Endothelial cell of umbilical vein (primary cell): ENCODE data around the gene LRRN3. TPM values are rescaled to one million over a fixed set of nuclear protein-coding genes. Genes with fewer than 3 reads are reported as not detected.

Source experiments
- BruUV-seq: library from RNA; stranded (reverse); fragments of 400-500 nt; replicated peaks from 2 replicates; lab custom pipeline; 2021; lab: Mats Ljungman, UMichigan
- CTCF ChIA-PET: fragments of 300-600, 350-600 bp; sonication (Branson Sonifier 250); formaldehyde crosslinking; loops from one replicate; lab custom pipeline; 2021; ENCODE audit warnings: antibody characterized with exemption, inconsistent platforms; lab: Charles Lee
- POLR2A ChIA-PET: fragments of 300-600, 350-600 bp; sonication (Branson Sonifier 250); formaldehyde crosslinking; loops from one replicate; lab custom pipeline; 2021; ENCODE audit warnings: antibody characterized with exemption, inconsistent platforms; lab: Charles Lee
- DNase-seq: peaks from one replicate; pipeline ENCODE4 v3.0.0-alpha.2; 2011; ENCODE audit warnings: low read depth, low spot score
- FAIRE-seq: peaks from 2 replicates; lab custom pipeline; 2011; peaks lifted over from hg19 to GRCh38; lab: Jason Lieb, UNC
- H2AFZ ChIP-seq: 2 replicates; pipeline ENCODE4 v1.6.0; 2012; ENCODE audit warnings: low read depth, low read length, control low read depth, inconsistent platforms
- H3K27ac ChIP-seq: 2 replicates; pipeline ENCODE4 v1.5.1; 2011; ENCODE audit warnings: low read depth, mild to moderate bottlenecking, control low read depth, low read length, moderate library complexity; ENCODE audit not compliant: insufficient read depth
- H3K27me3 ChIP-seq, 2 experiments: 2 replicates each; pipeline versions ENCODE4 v1.6.0 to v1.6.1; 2011; ENCODE audit warnings: low read length in 2 of 2, mixed read lengths in 1 of 2; ENCODE audit not compliant: control insufficient read depth in 2 of 2, insufficient read depth in 2 of 2
- H3K36me3 ChIP-seq, 2 experiments: 2 replicates in 1 of 2; 3 replicates in 1 of 2; pipeline ENCODE4 v1.5.1; 2011; ENCODE audit warnings: low read length in 2 of 2, mild to moderate bottlenecking in 1 of 2, moderate library complexity in 1 of 2; ENCODE audit not compliant: control insufficient read depth in 2 of 2, insufficient read depth in 2 of 2; ENCODE audit errors: extremely low read depth in 1 of 2
- H3K4me1 ChIP-seq: 3 replicates; pipeline ENCODE4 v1.5.1; 2011; ENCODE audit warnings: mild to moderate bottlenecking, low read length; ENCODE audit not compliant: control insufficient read depth, insufficient read depth; ENCODE audit errors: extremely low read depth
- H3K4me2 ChIP-seq: 2 replicates; pipeline ENCODE4 v1.6.1; 2011; ENCODE audit warnings: low read length, control low read depth, mixed read lengths; ENCODE audit not compliant: insufficient read depth
- H3K4me3 ChIP-seq, 3 experiments: fragments of 200-600 bp in 1 of 3; sonication (generic), shearing (Covaris generic) in 1 of 3; replicated peaks in 1 of 3; 2 replicates each; pipeline ENCODE4 v1.5.1; 2011 to 2016; ENCODE audit warnings: control low read depth in 3 of 3, low read length in 3 of 3, mild to moderate bottlenecking in 2 of 3, inconsistent platforms in 1 of 3, low read depth in 1 of 3, moderate library complexity in 1 of 3; ENCODE audit not compliant: insufficient read depth in 1 of 3
- H3K79me2 ChIP-seq: 2 replicates; pipeline ENCODE4 v1.6.0; 2012; ENCODE audit warnings: low read length, inconsistent platforms; ENCODE audit not compliant: control insufficient read depth, insufficient read depth
- H3K9ac ChIP-seq: replicated peaks from 2 replicates; pipeline ENCODE3; 2011; ENCODE audit warnings: low read length, control low read depth; ENCODE audit not compliant: insufficient read depth; ENCODE audit errors: extremely low read depth
- H3K9me1 ChIP-seq: replicated peaks from 3 replicates; pipeline ENCODE4 v1.6.0; 2011; ENCODE audit warnings: mild to moderate bottlenecking, low read length; ENCODE audit not compliant: control insufficient read depth, insufficient read depth; ENCODE audit errors: extremely low read depth
- H3K9me3 ChIP-seq: replicated peaks from 2 replicates; pipeline ENCODE4 v1.5.1; 2012; ENCODE audit warnings: low read length, inconsistent platforms; ENCODE audit not compliant: control insufficient read depth, insufficient read depth
- H4K20me1 ChIP-seq: replicated peaks from 2 replicates; pipeline ENCODE3; 2011; ENCODE audit warnings: mild to moderate bottlenecking, low read length; ENCODE audit not compliant: control insufficient read depth, insufficient read depth; ENCODE audit errors: extremely low read depth
- EZH2 ChIP-seq: IDR thresholded peaks from 2 replicates; pipeline ENCODE4 v1.6.1; 2012; ENCODE audit warnings: borderline replicate concordance, low read depth, mild to moderate bottlenecking, moderate library complexity, low read length, inconsistent platforms; ENCODE audit not compliant: severe bottlenecking
- FOS ChIP-seq: IDR thresholded peaks from 2 replicates; pipeline ENCODE4 v1.6.1; 2011; ENCODE audit warnings: mild to moderate bottlenecking, low read length, moderate library complexity, borderline replicate concordance; ENCODE audit not compliant: insufficient read depth
- GATA2 ChIP-seq: IDR thresholded peaks from 2 replicates; pipeline ENCODE4 v1.7.0; 2011; ENCODE audit warnings: low read depth, mild to moderate bottlenecking, moderate library complexity, mixed read lengths, low read length; ENCODE audit not compliant: insufficient read length, insufficient read depth
- JUN ChIP-seq: IDR thresholded peaks from 2 replicates; pipeline ENCODE4 v1.6.1; 2011; ENCODE audit warnings: borderline replicate concordance, low read depth; ENCODE audit not compliant: insufficient read length, insufficient read depth
- MYC ChIP-seq: IDR thresholded peaks from one replicate; pipeline ENCODE4 v1.6.1; 2011; ENCODE audit warnings: mild to moderate bottlenecking, low read depth, low read length
- POLR2A ChIP-seq: IDR thresholded peaks from 2 replicates; pipeline ENCODE4 v1.6.1; 2012; ENCODE audit warnings: low read depth, mild to moderate bottlenecking, control low read depth, low read length
- POLR2AphosphoS5 ChIP-seq: IDR thresholded peaks from 2 replicates; pipeline ENCODE4 v1.6.1; 2012; ENCODE audit warnings: low read depth, mild to moderate bottlenecking, control low read depth, low read length, moderate library complexity; ENCODE audit not compliant: insufficient read depth
- dilution Hi-C: fragments of 300-500 bp; cut with MboI; formaldehyde crosslinking; loops from one replicate; pipeline ENCODE4 v1.15.0; 2019; ENCODE audit warnings: low sequenced_read_pairs; ENCODE audit not compliant: extremely low pct_ligation_motif_present
- intact Hi-C: fragments of 100-400 bp; cut with micrococcal nuclease; formaldehyde crosslinking; loops from one replicate; pipeline ENCODE4 v1.10.0; 2022
- polyA plus RNA-seq, 4 experiments: library from polyadenylated mRNA; depleted of rRNA in 3 of 4; stranded (reverse) in 3 of 4; unstranded in 1 of 4; fragments of >200 nt; gene quantifications; 2 replicates each; pipeline versions ENCODE4 v1.2.1 to v1.2.3, GENCODE V29; 2011 to 2012; ENCODE audit warnings: missing spikeins in 1 of 4
- total RNA-seq: library from RNA; stranded (reverse); gene quantifications from 2 replicates; pipeline ENCODE4 v1.2.3, GENCODE V29; 2021
- TF ChIP-seq, protein P1 (sequence below): IDR thresholded peaks from 2 replicates; pipeline ENCODE4 v1.6.1; 2011; ENCODE audit not compliant: insufficient read depth, insufficient read length
- TF ChIP-seq, protein P2 (sequence below), 2 donors: IDR thresholded peaks; 1 replicate in 1 of 2; 2 replicates in 1 of 2; pipeline ENCODE4 v1.5.1; 2011; ENCODE audit warnings: low read length in 2 of 2, mild to moderate bottlenecking in 2 of 2, moderate library complexity in 2 of 2, control low read depth in 1 of 2, inconsistent platforms in 1 of 2, low read depth in 1 of 2; ENCODE audit not compliant: insufficient read depth in 1 of 2; ENCODE audit errors: extremely low read depth in 1 of 2

The LRRN3 gene
- total and polyA plus RNA-seq, 2 donors (not counting 3 experiments of a cell fraction or from before 2014, with no cell fraction given), result not detected

DNA sequence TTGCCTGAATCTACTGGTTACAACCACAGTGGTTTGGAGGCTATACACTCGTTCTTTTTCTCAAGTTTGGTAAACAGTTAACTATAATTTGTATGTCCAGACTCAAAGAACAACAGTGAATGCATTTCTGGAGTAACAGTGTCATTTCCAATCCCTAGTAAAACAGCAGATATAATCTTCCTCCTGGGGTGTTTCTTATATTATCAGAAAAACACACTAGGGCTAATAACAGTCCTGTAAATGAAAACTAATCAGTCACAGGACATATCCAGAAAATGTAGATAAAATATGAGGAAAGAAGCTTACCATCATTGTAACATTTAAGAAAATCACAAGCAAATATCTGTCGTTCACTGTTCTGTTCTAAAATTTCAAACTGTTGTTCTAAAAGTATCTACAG is 82.6 kb downstream of the LRRN3 start:
- BruUV-seq, result no TSS peak
- no peak for DNase-seq
- Histone ChIP-seq H3K36me3 (no peaks in the 10 kb centered on the region), H3K27ac (no peak overlapping the region), H3K4me2 (no peak overlapping the region), H3K9me1 (no peaks in the 10 kb centered on the region), H3K4me3 (no peak overlapping the region), H3K9ac (no peak overlapping the region), H4K20me1 (no peaks in the 10 kb centered on the region), H3K4me1 (no peaks in the 10 kb centered on the region), H3K9me3 (no peaks in the 10 kb centered on the region), H2AFZ (no peak overlapping the region), H3K27me3 (no peaks in the 10 kb centered on the region), H3K79me2 (no peaks in the 10 kb centered on the region)
- no peak for TF ChIP-seq JUN
- TF ChIP-seq, protein P1, sequence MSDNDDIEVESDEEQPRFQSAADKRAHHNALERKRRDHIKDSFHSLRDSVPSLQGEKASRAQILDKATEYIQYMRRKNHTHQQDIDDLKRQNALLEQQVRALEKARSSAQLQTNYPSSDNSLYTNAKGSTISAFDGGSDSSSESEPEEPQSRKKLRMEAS, result no peak
- no peak for TF ChIP-seq POLR2A
- no peak for TF ChIP-seq MYC
- TF ChIP-seq POLR2AphosphoS5, result no peak
- no peak for TF ChIP-seq GATA2
- no peak for TF ChIP-seq FOS
- TF ChIP-seq, protein P2, sequence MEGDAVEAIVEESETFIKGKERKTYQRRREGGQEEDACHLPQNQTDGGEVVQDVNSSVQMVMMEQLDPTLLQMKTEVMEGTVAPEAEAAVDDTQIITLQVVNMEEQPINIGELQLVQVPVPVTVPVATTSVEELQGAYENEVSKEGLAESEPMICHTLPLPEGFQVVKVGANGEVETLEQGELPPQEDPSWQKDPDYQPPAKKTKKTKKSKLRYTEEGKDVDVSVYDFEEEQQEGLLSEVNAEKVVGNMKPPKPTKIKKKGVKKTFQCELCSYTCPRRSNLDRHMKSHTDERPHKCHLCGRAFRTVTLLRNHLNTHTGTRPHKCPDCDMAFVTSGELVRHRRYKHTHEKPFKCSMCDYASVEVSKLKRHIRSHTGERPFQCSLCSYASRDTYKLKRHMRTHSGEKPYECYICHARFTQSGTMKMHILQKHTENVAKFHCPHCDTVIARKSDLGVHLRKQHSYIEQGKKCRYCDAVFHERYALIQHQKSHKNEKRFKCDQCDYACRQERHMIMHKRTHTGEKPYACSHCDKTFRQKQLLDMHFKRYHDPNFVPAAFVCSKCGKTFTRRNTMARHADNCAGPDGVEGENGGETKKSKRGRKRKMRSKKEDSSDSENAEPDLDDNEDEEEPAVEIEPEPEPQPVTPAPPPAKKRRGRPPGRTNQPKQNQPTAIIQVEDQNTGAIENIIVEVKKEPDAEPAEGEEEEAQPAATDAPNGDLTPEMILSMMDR (IDR thresholded peaks at IDR 0.05; ENCODE audit: extremely low read depth in 1 of 2, insufficient read depth in 1 of 2, low read depth in 1 of 2, low read length in 2 of 2), result no peak
- no peak for TF ChIP-seq EZH2
- intact Hi-C loops (no loop called here), dilution Hi-C loops (no loop called here)
- CTCF ChIA-PET, result no interaction called here
- FAIRE-seq, result no peak
- POLR2A ChIA-PET, result no interaction called here
